HG02852 (cell line): ENCODE data around the gene MICALL2.

ENCODE experiments used
- ATAC-seq: cut with Tn5 transposase; IDR thresholded peaks from one replicate; pipeline ENCODE4 v1.9.1; 2021; ENCODE audit warnings: mild to moderate bottlenecking, moderate library complexity; ENCODE audit not compliant: unreplicated experiment

MICALL2 gene

GRCh38 chr7:1468643-1469298 lies 9.5 kb upstream of the MICALL2 start:
- ATAC-seq, result no peak

- ATAC-seq, result no peak
Measured at GRCh38 chr7:1468203-1468602, 8.9 kb upstream of the MICALL2 start.

- no peak for ATAC-seq
Measured at GRCh38 chr7:1466524-1467271, 7.4 kb upstream of the MICALL2 start.

GRCh38 chr7:1464694-1465093 lies 5.4 kb upstream of the MICALL2 start:
- no peak for ATAC-seq

GRCh38 chr7:1463676-1464223 lies 4.5 kb upstream of the MICALL2 start:
- no peak for ATAC-seq

GRCh38 chr7:1461646-1462375 lies 2.5 kb upstream of the MICALL2 start:
- no peak for ATAC-seq

- ATAC-seq, result no peak
Measured at GRCh38 chr7:1460821-1461645, 1.8 kb upstream of the MICALL2 start.

GRCh38 chr7:1459920-1460820 lies 900 bp upstream of the MICALL2 start:
- no peak for ATAC-seq

- ATAC-seq, result peak; percentile 94
Measured at GRCh38 chr7:1459512-1459892, 232 bp upstream of the MICALL2 start.

- ATAC-seq, result no peak
Measured at GRCh38 chr7:1457949-1458682, 1.2 kb downstream of the MICALL2 start.

GRCh38 chr7:1457059-1457948 lies 2.0 kb downstream of the MICALL2 start:
- ATAC-seq, result no peak

- no peak for ATAC-seq
Measured at GRCh38 chr7:1455955-1456354, 3.3 kb downstream of the MICALL2 start.

- ATAC-seq, result no peak
Measured at GRCh38 chr7:1455241-1455939, 3.9 kb downstream of the MICALL2 start.

- ATAC-seq, result no peak
Measured at GRCh38 chr7:1454542-1454941, 4.7 kb downstream of the MICALL2 start.

GRCh38 chr7:1452205-1452604 lies 7.1 kb downstream of the MICALL2 start:
- ATAC-seq, result no peak

GRCh38 chr7:1450987-1451386 lies 8.3 kb downstream of the MICALL2 start:
- ATAC-seq, result no peak

GRCh38 chr7:1450431-1450830 lies 8.8 kb downstream of the MICALL2 start:
- no peak for ATAC-seq
